GM18867 (cell line): Measurements from ENCODE around the gene COX19.

Experiments used
- ATAC-seq: cut with Tn5 transposase; IDR thresholded peaks from one replicate; pipeline ENCODE4 v1.9.1; 2021; ENCODE audit warnings: mild to moderate bottlenecking, moderate library complexity; ENCODE audit not compliant: unreplicated experiment

COX19 gene

DNA sequence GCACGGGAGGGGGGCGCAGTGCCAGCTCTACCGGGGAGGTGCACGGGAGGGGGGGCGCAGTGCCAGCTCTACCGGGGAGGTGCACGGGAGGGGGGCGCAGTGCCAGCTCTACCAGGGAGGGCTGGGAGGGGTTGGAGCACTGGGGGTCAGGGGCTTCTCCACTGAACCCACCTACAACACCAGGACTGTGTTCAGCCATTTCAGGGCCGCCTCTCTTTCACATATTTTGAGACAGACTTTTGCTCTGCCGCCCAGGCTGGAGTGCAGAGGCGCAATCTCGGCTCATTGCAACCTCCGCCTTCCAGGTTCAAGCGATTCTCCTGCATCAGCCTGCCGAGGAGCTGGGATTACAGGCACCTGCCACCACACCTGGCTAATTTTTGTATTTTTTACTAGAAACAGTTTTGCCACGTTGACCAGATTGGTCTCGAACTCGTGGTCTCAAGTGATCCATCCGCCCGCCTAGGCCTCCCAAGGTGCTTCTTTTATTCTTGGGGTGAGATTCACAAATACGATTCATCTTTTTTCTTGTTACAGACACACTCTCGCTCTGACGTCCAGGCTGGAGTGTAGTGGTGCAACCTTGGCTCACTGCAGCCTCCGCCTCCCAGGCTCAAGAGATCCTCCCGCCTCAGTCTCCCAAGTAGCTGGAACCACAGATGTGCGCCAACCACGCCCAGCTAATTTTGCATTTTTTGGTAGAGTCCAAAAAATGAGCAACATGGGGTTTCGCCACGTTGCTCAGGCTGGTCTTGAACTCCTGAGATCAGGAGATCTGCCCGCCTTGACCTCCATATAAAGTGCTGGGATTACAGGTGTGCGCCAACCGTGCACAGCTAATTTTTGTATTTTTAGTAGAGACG, 57.9 kb downstream of the COX19 start:
- ATAC-seq = no peak

DNA sequence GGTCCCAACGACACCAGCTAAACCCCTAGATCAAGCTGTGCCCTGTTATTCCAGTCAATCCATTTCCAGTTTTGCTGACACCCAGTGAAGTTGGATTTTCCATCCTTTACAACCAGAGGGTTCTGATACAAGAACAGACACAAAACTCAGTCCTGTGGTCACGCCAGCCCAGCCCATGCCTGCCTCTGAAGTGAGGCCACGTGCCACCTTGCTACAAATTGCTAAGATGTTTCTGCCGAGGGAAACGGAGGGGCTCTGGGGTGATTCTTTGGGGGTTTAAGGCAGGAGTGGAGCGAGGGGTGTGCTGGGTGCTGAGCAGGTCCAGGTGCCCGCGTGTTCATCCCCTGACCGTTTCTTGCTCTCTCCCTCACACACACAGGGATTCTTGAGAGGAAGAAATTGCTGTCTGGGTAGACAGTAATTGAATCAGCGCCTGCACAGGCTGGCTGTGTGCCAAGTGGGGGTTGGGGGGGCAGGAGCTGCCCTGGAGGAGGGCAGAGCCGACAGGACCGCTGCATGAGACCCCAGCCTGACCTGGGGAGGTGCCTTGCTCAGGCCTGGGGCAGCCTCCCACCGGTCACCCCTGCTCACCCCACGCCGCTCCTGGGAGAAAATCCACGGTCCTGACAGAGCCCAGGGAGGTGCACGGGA, 58.9 kb downstream of the COX19 start:
- no peak for ATAC-seq
